Measurements from ENCODE around the gene FLYWCH1.

- no peak for TF ChIP-seq POLR2AphosphoS5 (IDR thresholded peaks at IDR 0.05; ENCODE audit: control insufficient read depth, insufficient read depth, low read depth, low read length)
- no peak for TF ChIP-seq POLR3A (IDR thresholded peaks at IDR 0.05; ENCODE audit: borderline replicate concordance, extremely low read depth, insufficient read depth, insufficient read length)
- no peak for TF ChIP-seq CBX8 (IDR thresholded peaks at IDR 0.05; ENCODE audit: borderline replicate concordance, extremely low read depth, low read depth, low read length, poor library complexity, severe bottlenecking)
- TF ChIP-seq MXI1 (IDR thresholded peaks at IDR 0.05; ENCODE audit: low read depth, low read length) = no peak
- TF ChIP-seq MAX (CRISPR knock-in tag; IDR thresholded peaks at IDR 0.05) = no peak
- TF ChIP-seq E2F6 (IDR thresholded peaks at IDR 0.05; ENCODE audit: borderline replicate concordance in 1 of 2, extremely low read depth in 1 of 2, insufficient read depth in 1 of 2, insufficient read length in 1 of 2, low read depth in 1 of 2, low read length in 1 of 2, poor library complexity in 1 of 2, severe bottlenecking in 1 of 2) = no peak
- TF ChIP-seq SRF (CRISPR knock-in tag; IDR thresholded peaks at IDR 0.05) = no peak
- TF ChIP-seq SFPQ (IDR thresholded peaks at IDR 0.05; ENCODE audit: low read depth, low read length) = no peak
- no peak for TF ChIP-seq MAFK (IDR thresholded peaks at IDR 0.05; ENCODE audit: low read length)
- TF ChIP-seq ZBTB49 (CRISPR knock-in tag; IDR thresholded peaks at IDR 0.05; ENCODE audit: borderline replicate concordance) = no peak
These were observed 14.9 kb downstream of the FLYWCH1 start for GRCh38 chr16:2926650-2926999.

Data from K562 (cell line).